ENCODE data around the gene GSDME.

GSDME gene

DNA sequence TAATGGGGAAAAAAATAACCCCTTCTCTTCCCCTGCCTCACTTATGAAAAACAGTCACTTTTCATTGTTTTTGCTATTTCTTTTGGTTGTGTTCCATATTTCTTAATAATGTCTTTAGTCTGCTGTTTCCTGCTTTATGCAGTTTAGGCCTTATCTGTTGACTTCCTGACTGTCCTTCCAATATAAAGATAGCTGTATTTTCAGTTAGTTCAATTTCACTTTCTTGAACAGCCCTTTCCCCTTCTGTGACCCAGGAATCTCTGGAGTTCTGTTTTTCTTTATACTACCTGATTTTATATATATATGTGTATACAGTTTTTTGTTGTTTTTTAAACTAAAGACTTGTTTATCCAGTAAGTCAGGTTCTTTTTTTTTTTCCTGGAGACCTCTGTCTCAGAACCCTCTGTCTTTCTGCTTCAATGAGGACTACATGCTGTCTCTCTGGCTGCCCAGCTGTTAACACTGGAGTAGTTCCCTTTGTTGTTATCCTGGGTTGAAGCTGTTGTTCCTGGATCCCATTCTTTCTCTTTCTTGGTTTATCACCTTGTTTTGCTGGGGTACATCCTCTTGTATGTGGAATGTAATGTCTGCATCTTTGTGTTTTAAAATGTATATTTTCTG, 87.2 kb downstream of the GSDME start:
- TF ChIP-seq, protein P1, sequence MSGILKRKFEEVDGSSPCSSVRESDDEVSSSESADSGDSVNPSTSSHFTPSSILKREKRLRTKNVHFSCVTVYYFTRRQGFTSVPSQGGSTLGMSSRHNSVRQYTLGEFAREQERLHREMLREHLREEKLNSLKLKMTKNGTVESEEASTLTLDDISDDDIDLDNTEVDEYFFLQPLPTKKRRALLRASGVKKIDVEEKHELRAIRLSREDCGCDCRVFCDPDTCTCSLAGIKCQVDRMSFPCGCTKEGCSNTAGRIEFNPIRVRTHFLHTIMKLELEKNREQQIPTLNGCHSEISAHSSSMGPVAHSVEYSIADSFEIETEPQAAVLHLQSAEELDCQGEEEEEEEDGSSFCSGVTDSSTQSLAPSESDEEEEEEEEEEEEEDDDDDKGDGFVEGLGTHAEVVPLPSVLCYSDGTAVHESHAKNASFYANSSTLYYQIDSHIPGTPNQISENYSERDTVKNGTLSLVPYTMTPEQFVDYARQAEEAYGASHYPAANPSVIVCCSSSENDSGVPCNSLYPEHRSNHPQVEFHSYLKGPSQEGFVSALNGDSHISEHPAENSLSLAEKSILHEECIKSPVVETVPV (CRISPR knock-in tag; IDR thresholded peaks at IDR 0.05) = no peak
- TF ChIP-seq ISL1 (CRISPR knock-in tag; IDR thresholded peaks at IDR 0.05) (no peak), RARB (CRISPR knock-in tag; IDR thresholded peaks at IDR 0.05) (no peak), ARNTL (CRISPR knock-in tag; IDR thresholded peaks at IDR 0.05; ENCODE audit: borderline replicate concordance, low read depth) (no peak), PPARA (CRISPR knock-in tag; IDR thresholded peaks at IDR 0.05; ENCODE audit: borderline replicate concordance) (no peak), GLIS3 (CRISPR knock-in tag; IDR thresholded peaks at IDR 0.05) (no peak), TCF4 (CRISPR knock-in tag; IDR thresholded peaks at IDR 0.05; ENCODE audit: borderline replicate concordance) (no peak), ZFP30 (CRISPR knock-in tag; IDR thresholded peaks at IDR 0.05) (no peak), TSHZ2 (CRISPR knock-in tag; IDR thresholded peaks at IDR 0.05) (no peak), ZFP3 (CRISPR knock-in tag; IDR thresholded peaks at IDR 0.05) (no peak), ZNF565 (CRISPR knock-in tag; conservative IDR thresholded peaks at IDR 0.05; ENCODE audit: low read depth) (no peak), PATZ1 (CRISPR knock-in tag; IDR thresholded peaks at IDR 0.05; ENCODE audit: borderline replicate concordance) (no peak), ZC3H10 (CRISPR knock-in tag; IDR thresholded peaks at IDR 0.05) (no peak), SNAI2 (CRISPR knock-in tag; IDR thresholded peaks at IDR 0.05) (no peak), BACH2 (CRISPR knock-in tag; IDR thresholded peaks at IDR 0.05; ENCODE audit: borderline replicate concordance) (no peak), ZNF70 (CRISPR knock-in tag; IDR thresholded peaks at IDR 0.05) (no peak), TOX (CRISPR knock-in tag; IDR thresholded peaks at IDR 0.05; ENCODE audit: borderline replicate concordance) (no peak), CSDC2 (CRISPR knock-in tag; IDR thresholded peaks at IDR 0.05) (no peak)
- TF ChIP-seq, protein P2, sequence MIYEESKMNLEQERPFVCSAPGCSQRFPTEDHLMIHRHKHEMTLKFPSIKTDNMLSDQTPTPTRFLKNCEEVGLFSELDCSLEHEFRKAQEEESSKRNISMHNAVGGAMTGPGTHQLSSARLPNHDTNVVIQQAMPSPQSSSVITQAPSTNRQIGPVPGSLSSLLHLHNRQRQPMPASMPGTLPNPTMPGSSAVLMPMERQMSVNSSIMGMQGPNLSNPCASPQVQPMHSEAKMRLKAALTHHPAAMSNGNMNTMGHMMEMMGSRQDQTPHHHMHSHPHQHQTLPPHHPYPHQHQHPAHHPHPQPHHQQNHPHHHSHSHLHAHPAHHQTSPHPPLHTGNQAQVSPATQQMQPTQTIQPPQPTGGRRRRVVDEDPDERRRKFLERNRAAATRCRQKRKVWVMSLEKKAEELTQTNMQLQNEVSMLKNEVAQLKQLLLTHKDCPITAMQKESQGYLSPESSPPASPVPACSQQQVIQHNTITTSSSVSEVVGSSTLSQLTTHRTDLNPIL (CRISPR knock-in tag; IDR thresholded peaks at IDR 0.05; ENCODE audit: low read depth) = no peak
- ATAC-seq = peak; percentile 9; the same call in 1 of the 3 replicates

DNA sequence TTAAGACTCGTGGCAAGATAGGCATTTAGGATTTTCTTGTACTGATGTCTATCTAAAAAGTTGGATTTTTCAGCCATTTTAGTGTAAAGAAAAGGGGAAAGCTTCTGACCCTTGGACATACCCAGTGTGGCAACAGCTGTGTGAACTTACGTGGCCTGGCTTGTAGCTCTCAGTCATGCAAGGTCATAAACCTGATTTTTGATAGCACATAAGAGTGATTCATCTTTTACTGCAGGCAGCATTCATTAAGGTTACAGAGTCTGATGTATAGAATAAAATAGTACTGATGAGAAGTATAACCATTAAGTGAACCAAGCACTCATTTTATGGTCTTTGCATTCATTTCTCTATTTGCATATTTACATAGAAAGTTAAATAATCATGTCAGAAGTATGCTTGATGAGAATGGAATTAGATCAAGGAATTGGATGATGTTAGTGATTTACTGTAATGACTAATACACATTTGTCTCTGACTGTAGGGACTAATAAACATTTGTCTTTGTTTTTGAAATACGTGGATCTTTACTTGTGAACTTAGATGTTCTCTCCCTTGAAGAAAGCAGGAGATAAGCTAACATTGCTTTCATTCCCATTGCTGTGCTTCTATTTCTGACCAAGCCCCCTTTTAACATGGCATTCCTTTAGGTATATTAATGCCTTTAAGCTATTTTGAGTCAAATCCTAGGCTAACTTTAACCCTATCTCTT, 88.2 kb downstream of the GSDME start:
- peak; percentile 58 for ATAC-seq
- TF ChIP-seq, protein P3, sequence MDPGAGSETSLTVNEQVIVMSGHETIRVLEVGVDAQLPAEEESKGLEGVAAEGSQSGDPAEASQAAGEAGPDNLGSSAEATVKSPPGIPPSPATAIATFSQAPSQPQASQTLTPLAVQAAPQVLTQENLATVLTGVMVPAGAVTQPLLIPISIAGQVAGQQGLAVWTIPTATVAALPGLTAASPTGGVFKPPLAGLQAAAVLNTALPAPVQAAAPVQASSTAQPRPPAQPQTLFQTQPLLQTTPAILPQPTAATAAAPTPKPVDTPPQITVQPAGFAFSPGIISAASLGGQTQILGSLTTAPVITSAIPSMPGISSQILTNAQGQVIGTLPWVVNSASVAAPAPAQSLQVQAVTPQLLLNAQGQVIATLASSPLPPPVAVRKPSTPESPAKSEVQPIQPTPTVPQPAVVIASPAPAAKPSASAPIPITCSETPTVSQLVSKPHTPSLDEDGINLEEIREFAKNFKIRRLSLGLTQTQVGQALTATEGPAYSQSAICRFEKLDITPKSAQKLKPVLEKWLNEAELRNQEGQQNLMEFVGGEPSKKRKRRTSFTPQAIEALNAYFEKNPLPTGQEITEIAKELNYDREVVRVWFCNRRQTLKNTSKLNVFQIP (CRISPR knock-in tag; IDR thresholded peaks at IDR 0.05; ENCODE audit: borderline replicate concordance, low read depth) = no peak
- TF ChIP-seq, protein P1 (CRISPR knock-in tag; IDR thresholded peaks at IDR 0.05) = no peak
- no peak for TF ChIP-seq PPARA (CRISPR knock-in tag; IDR thresholded peaks at IDR 0.05; ENCODE audit: borderline replicate concordance)
- TF ChIP-seq TCF4 (CRISPR knock-in tag; IDR thresholded peaks at IDR 0.05; ENCODE audit: borderline replicate concordance) = no peak
- peak; percentile 47; the same call in 1 of the 2 replicates for TF ChIP-seq ZFP3 (CRISPR knock-in tag; IDR thresholded peaks at IDR 0.05)
- TF ChIP-seq ESRRG (CRISPR knock-in tag; IDR thresholded peaks at IDR 0.05) = no peak
- TF ChIP-seq ZNF565 (CRISPR knock-in tag; conservative IDR thresholded peaks at IDR 0.05; ENCODE audit: low read depth) = no peak
- no peak for TF ChIP-seq CSDC2 (CRISPR knock-in tag; IDR thresholded peaks at IDR 0.05)
- no peak for TF ChIP-seq ZC3H10 (CRISPR knock-in tag; IDR thresholded peaks at IDR 0.05)
- TF ChIP-seq RARB (CRISPR knock-in tag; IDR thresholded peaks at IDR 0.05) = no peak
- TF ChIP-seq, protein P2 (CRISPR knock-in tag; IDR thresholded peaks at IDR 0.05; ENCODE audit: low read depth) = no peak; the same call in 1 of the 2 replicates
- TF ChIP-seq TSHZ2 (CRISPR knock-in tag; IDR thresholded peaks at IDR 0.05) = no peak
- no peak for TF ChIP-seq ZNF8 (CRISPR knock-in tag; IDR thresholded peaks at IDR 0.05)
- no peak for TF ChIP-seq SNAI2 (CRISPR knock-in tag; IDR thresholded peaks at IDR 0.05)
- no peak for TF ChIP-seq BACH2 (CRISPR knock-in tag; IDR thresholded peaks at IDR 0.05; ENCODE audit: borderline replicate concordance)

Measured in SK-N-SH treated with all-trans-retinoic acid at 6 μM for 48 hours (cell line).